HCEC 1CT (cell line): ENCODE data around the gene KIAA1755.
A peak's percentile ranks its signal among the peaks of the same experiment; 100 is the strongest.

ENCODE experiments used
- DNase-seq: peaks from one replicate; pipeline ENCODE4 v3.0.0-alpha.2; 2017

The KIAA1755 gene

GRCh38 chr20:38202153-38202981 is 58.2 kb downstream of the KIAA1755 start:
- no peak for DNase-seq

- peak; percentile 84 for DNase-seq
Measured at GRCh38 chr20:38201356-38201755, 59.2 kb downstream of the KIAA1755 start.

GRCh38 chr20:38200646-38201045 is 59.9 kb downstream of the KIAA1755 start:
- no peak for DNase-seq

- DNase-seq = no peak
Measured at GRCh38 chr20:38199501-38200390, 60.8 kb downstream of the KIAA1755 start.

- DNase-seq = no peak
Measured at GRCh38 chr20:38198238-38198861, 62.2 kb downstream of the KIAA1755 start.

GRCh38 chr20:38197619-38198018 is 62.9 kb downstream of the KIAA1755 start:
- no peak for DNase-seq

GRCh38 chr20:38197217-38197616 is 63.3 kb downstream of the KIAA1755 start:
- DNase-seq = no peak

GRCh38 chr20:38196592-38196991 is 63.9 kb downstream of the KIAA1755 start:
- no peak for DNase-seq

- no peak for DNase-seq
Measured at GRCh38 chr20:38196076-38196475, 64.5 kb downstream of the KIAA1755 start.

- DNase-seq = no peak
Measured at GRCh38 chr20:38195521-38195920, 65.0 kb downstream of the KIAA1755 start.

- no peak for DNase-seq
Measured at GRCh38 chr20:38194971-38195504, 65.5 kb downstream of the KIAA1755 start.

- no peak for DNase-seq
Measured at GRCh38 chr20:38193586-38194105, 66.9 kb downstream of the KIAA1755 start.

- DNase-seq = no peak
Measured at GRCh38 chr20:38192323-38192885, 68.1 kb downstream of the KIAA1755 start.

GRCh38 chr20:38191654-38192053 is 68.9 kb downstream of the KIAA1755 start:
- DNase-seq = no peak

GRCh38 chr20:38190936-38191371 is 69.6 kb downstream of the KIAA1755 start:
- no peak for DNase-seq

GRCh38 chr20:38190166-38190565 is 70.4 kb downstream of the KIAA1755 start:
- DNase-seq = no peak

GRCh38 chr20:38187517-38187916 is 73.0 kb downstream of the KIAA1755 start:
- DNase-seq = peak; percentile 36

- no peak for DNase-seq
Measured at GRCh38 chr20:38186788-38187221, 73.7 kb downstream of the KIAA1755 start.

GRCh38 chr20:38184101-38184500 is 76.4 kb downstream of the KIAA1755 start:
- DNase-seq = no peak

GRCh38 chr20:38181971-38182370 is 78.6 kb downstream of the KIAA1755 start:
- no peak for DNase-seq

- no peak for DNase-seq
Measured at GRCh38 chr20:38181207-38181801, 79.2 kb downstream of the KIAA1755 start.

GRCh38 chr20:38180781-38181180 is 79.8 kb downstream of the KIAA1755 start:
- no peak for DNase-seq
